WTC11 (cell line): ENCODE results near the gene CACNA2D1. TPM values are rescaled to one million over a fixed set of nuclear protein-coding genes. Genes with fewer than 3 reads are reported as not detected.

Experiments
- ATAC-seq: fragments of 200-7000 bp; cut with Tn5 transposase; 2 replicates; pipeline ENCODE4 v1.10.0; 2021; ENCODE audit warnings: mild to moderate bottlenecking, moderate library complexity
- CTCF ChIA-PET: fragments of 300-600 bp; sonication (Branson Sonifier 250); formaldehyde crosslinking; loops from one replicate; lab custom pipeline; 2021; ENCODE audit warnings: antibody characterized with exemption; lab: Charles Lee
- POLR2A ChIA-PET: fragments of 350-600 bp; sonication (Branson Sonifier 250); formaldehyde crosslinking; loops from one replicate; lab custom pipeline; 2021; ENCODE audit warnings: antibody characterized with exemption; lab: Charles Lee
- DNase-seq: peaks from one replicate; pipeline ENCODE4 v3.0.0; 2021; ENCODE audit warnings: low spot score
- H3K27ac Mint-ChIP-seq: 2 replicates; pipeline ENCODE4 v1.8.0; 2021; ENCODE audit warnings: mixed read lengths
- H3K27me3 Mint-ChIP-seq: 2 replicates; pipeline ENCODE4 v1.8.0; 2021; ENCODE audit warnings: low read depth, mild to moderate bottlenecking, moderate library complexity, mixed read lengths
- H3K36me3 Mint-ChIP-seq: 2 replicates; pipeline ENCODE4 v1.8.0; 2021; ENCODE audit warnings: mixed read lengths
- H3K4me1 Mint-ChIP-seq: 2 replicates; pipeline ENCODE4 v1.8.0; 2022; ENCODE audit warnings: mixed read lengths
- H3K4me3 Mint-ChIP-seq: 2 replicates; pipeline ENCODE4 v1.8.0; 2021; ENCODE audit warnings: mild to moderate bottlenecking, moderate library complexity, mixed read lengths
- H3K9me3 Mint-ChIP-seq: 2 replicates; pipeline ENCODE4 v1.8.0; 2021; ENCODE audit warnings: mixed read lengths
- CREM ChIP-seq: sonication (generic); formaldehyde crosslinking; IDR thresholded peaks from 2 replicates; pipeline ENCODE4 v1.8.1; 2022; ENCODE audit warnings: mild to moderate bottlenecking, missing genetic modification reagents, moderate library complexity
- FOXK1 ChIP-seq: sonication (generic); formaldehyde crosslinking; IDR thresholded peaks from 2 replicates; pipeline ENCODE4 v1.8.0; 2022; ENCODE audit warnings: mild to moderate bottlenecking, moderate library complexity, missing genetic modification reagents
- HMGXB4 ChIP-seq: sonication (generic); formaldehyde crosslinking; IDR thresholded peaks from 2 replicates; pipeline ENCODE4 v1.8.1; 2023; ENCODE audit warnings: mild to moderate bottlenecking, moderate library complexity, missing genetic modification reagents
- IRF1 ChIP-seq: sonication (generic); formaldehyde crosslinking; IDR thresholded peaks from 2 replicates; pipeline ENCODE4 v1.8.0; 2023; ENCODE audit warnings: missing genetic modification reagents
- JAZF1 ChIP-seq: fragments of 250-450 bp; sonication (Bioruptor Pico); IDR thresholded peaks from 2 replicates; pipeline ENCODE4 v1.9.0; 2021; ENCODE audit warnings: moderate library complexity, mild to moderate bottlenecking, inconsistent platforms
- JUN ChIP-seq: sonication (generic); formaldehyde crosslinking; IDR thresholded peaks from 2 replicates; pipeline ENCODE4 v1.8.0; 2023; ENCODE audit warnings: mild to moderate bottlenecking, missing genetic modification reagents
- OVOL2 ChIP-seq: fragments of 250-450 bp; sonication (Bioruptor Pico); IDR thresholded peaks from 2 replicates; pipeline ENCODE4 v1.9.0; 2021; ENCODE audit warnings: mild to moderate bottlenecking, borderline replicate concordance
- RELA ChIP-seq: sonication (generic); formaldehyde crosslinking; IDR thresholded peaks from 2 replicates; pipeline ENCODE4 v1.8.1; 2022; ENCODE audit warnings: missing genetic modification reagents, mild to moderate bottlenecking, borderline replicate concordance
- SOX15 ChIP-seq: fragments of 250-450 bp; sonication (Bioruptor Pico); IDR thresholded peaks from 2 replicates; pipeline ENCODE4 v1.9.0; 2021; ENCODE audit warnings: mild to moderate bottlenecking
- TCF7 ChIP-seq: sonication (generic); formaldehyde crosslinking; IDR thresholded peaks from 2 replicates; pipeline ENCODE4 v1.8.0; 2022; ENCODE audit warnings: mild to moderate bottlenecking, low read depth, missing genetic modification reagents, moderate library complexity
- TEAD1 ChIP-seq: sonication (generic); formaldehyde crosslinking; IDR thresholded peaks from 2 replicates; pipeline ENCODE4 v1.8.0; 2022; ENCODE audit warnings: mild to moderate bottlenecking, missing genetic modification reagents
- ZNF396 ChIP-seq: fragments of 250-450 bp; sonication (Bioruptor Pico); IDR thresholded peaks from 2 replicates; pipeline ENCODE4 v1.8.0; 2021; ENCODE audit warnings: mild to moderate bottlenecking, moderate library complexity, borderline replicate concordance
- total RNA-seq: library from RNA; stranded (reverse); gene quantifications from 3 replicates; pipeline ENCODE4 v1.2.3, GENCODE V29; 2021
- TF ChIP-seq, protein P1 (sequence below): fragments of 250-450 bp; sonication (Bioruptor Pico); IDR thresholded peaks from 2 replicates; pipeline ENCODE4 v1.9.0; 2021; ENCODE audit warnings: moderate library complexity, mild to moderate bottlenecking, inconsistent platforms, borderline replicate concordance
- TF ChIP-seq, protein P2 (sequence below): sonication (generic); formaldehyde crosslinking; IDR thresholded peaks from 2 replicates; pipeline ENCODE4 v1.8.1; 2022; ENCODE audit warnings: missing genetic modification reagents, borderline replicate concordance
- TF ChIP-seq, protein P3 (sequence below): sonication (generic); formaldehyde crosslinking; IDR thresholded peaks from 2 replicates; pipeline ENCODE4 v1.8.0; 2022; ENCODE audit warnings: missing genetic modification reagents

The CACNA2D1 gene
- total RNA-seq, 1 experiment from 2014 or later = 33.3 TPM

GRCh38 chr7:82202965-82203364 is 240.6 kb downstream of the CACNA2D1 start:
- DNase-seq = no peak
- 0 out of 2 replicates have a peak, but pooled peaks cover 8% of the 10 kb centered on the region for H3K4me1 Mint-ChIP-seq
- ChIA-PET POLR2A (no interaction called here), CTCF (no interaction called here)
- peaks cover 4% of the 10 kb centered on the region; the same call in 1 of the 2 replicates for H3K36me3 Mint-ChIP-seq
- no peak overlapping the region for H3K4me3 Mint-ChIP-seq
- TF ChIP-seq ZNF396 (CRISPR knock-in tag) (no peak), JUN (CRISPR knock-in tag) (no peak), IRF1 (CRISPR knock-in tag) (no peak), FOXK1 (CRISPR knock-in tag) (no peak), OVOL2 (no peak), JAZF1 (CRISPR knock-in tag) (no peak)
- TF ChIP-seq, protein P1, sequence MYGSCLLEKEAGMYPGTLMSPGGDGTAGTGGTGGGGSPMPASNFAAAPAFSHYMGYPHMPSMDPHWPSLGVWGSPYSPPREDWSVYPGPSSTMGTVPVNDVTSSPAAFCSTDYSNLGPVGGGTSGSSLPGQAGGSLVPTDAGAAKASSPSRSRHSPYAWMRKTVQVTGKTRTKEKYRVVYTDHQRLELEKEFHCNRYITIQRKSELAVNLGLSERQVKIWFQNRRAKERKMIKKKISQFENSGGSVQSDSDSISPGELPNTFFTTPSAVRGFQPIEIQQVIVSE (CRISPR knock-in tag) = no peak
- TF ChIP-seq, protein P2, sequence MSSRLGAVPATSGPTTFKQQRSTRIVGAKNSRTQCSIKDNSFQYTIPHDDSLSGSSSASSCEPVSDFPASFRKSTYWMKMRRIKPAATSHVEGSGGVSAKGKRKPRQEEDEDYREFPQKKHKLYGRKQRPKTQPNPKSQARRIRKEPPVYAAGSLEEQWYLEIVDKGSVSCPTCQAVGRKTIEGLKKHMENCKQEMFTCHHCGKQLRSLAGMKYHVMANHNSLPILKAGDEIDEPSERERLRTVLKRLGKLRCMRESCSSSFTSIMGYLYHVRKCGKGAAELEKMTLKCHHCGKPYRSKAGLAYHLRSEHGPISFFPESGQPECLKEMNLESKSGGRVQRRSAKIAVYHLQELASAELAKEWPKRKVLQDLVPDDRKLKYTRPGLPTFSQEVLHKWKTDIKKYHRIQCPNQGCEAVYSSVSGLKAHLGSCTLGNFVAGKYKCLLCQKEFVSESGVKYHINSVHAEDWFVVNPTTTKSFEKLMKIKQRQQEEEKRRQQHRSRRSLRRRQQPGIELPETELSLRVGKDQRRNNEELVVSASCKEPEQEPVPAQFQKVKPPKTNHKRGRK (CRISPR knock-in tag) = no peak
- peaks cover 10% of the 10 kb centered on the region for H3K9me3 Mint-ChIP-seq
- ATAC-seq = no peak
- H3K27me3 Mint-ChIP-seq = no peaks in the 10 kb centered on the region
- no peak overlapping the region for H3K27ac Mint-ChIP-seq

- 0 out of 2 replicates have a peak, but pooled peaks cover 8% of the 10 kb centered on the region for H3K4me1 Mint-ChIP-seq
- CTCF ChIA-PET = no interaction called here
- peaks cover 10% of the 10 kb centered on the region for H3K9me3 Mint-ChIP-seq
- no peak for ATAC-seq
- no peaks in the 10 kb centered on the region for H3K27me3 Mint-ChIP-seq
- no peak for DNase-seq
- TF ChIP-seq TEAD1 (CRISPR knock-in tag) (no peak), SOX15 (CRISPR knock-in tag) (no peak), IRF1 (CRISPR knock-in tag) (no peak), CREM (no peak), HMGXB4 (CRISPR knock-in tag) (no peak), RELA (CRISPR knock-in tag) (no peak), TCF7 (CRISPR knock-in tag) (no peak)
- TF ChIP-seq, protein P1 (CRISPR knock-in tag) = no peak
- TF ChIP-seq, protein P3, sequence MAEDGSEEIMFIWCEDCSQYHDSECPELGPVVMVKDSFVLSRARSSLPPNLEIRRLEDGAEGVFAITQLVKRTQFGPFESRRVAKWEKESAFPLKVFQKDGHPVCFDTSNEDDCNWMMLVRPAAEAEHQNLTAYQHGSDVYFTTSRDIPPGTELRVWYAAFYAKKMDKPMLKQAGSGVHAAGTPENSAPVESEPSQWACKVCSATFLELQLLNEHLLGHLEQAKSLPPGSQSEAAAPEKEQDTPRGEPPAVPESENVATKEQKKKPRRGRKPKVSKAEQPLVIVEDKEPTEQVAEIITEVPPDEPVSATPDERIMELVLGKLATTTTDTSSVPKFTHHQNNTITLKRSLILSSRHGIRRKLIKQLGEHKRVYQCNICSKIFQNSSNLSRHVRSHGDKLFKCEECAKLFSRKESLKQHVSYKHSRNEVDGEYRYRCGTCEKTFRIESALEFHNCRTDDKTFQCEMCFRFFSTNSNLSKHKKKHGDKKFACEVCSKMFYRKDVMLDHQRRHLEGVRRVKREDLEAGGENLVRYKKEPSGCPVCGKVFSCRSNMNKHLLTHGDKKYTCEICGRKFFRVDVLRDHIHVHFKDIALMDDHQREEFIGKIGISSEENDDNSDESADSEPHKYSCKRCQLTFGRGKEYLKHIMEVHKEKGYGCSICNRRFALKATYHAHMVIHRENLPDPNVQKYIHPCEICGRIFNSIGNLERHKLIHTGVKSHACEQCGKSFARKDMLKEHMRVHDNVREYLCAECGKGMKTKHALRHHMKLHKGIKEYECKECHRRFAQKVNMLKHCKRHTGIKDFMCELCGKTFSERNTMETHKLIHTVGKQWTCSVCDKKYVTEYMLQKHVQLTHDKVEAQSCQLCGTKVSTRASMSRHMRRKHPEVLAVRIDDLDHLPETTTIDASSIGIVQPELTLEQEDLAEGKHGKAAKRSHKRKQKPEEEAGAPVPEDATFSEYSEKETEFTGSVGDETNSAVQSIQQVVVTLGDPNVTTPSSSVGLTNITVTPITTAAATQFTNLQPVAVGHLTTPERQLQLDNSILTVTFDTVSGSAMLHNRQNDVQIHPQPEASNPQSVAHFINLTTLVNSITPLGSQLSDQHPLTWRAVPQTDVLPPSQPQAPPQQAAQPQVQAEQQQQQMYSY (CRISPR knock-in tag) = no peak
- POLR2A ChIA-PET = no interaction called here
- peaks cover 4% of the 10 kb centered on the region; the same call in 1 of the 2 replicates for H3K36me3 Mint-ChIP-seq
- no peak overlapping the region for H3K4me3 Mint-ChIP-seq
- no peak overlapping the region for H3K27ac Mint-ChIP-seq
Measured at GRCh38 chr7:82202107-82202506, 241.5 kb downstream of the CACNA2D1 start.
